Fibroblast of mammary gland (primary cell): Measurements from ENCODE around the gene CXCL14.

ENCODE experiments used
- DNase-seq: peaks from one replicate; pipeline ENCODE4 v3.0.0-alpha.2; 2010; ENCODE audit warnings: low read depth
- H3K4me3 ChIP-seq: 2 replicates; pipeline ENCODE4 v1.5.1; 2011; ENCODE audit warnings: low read depth, mild to moderate bottlenecking, low read length, moderate library complexity; ENCODE audit not compliant: control insufficient read depth
- CTCF ChIP-seq: conservative IDR thresholded peaks from 2 replicates; pipeline ENCODE4 v1.5.1; 2011; ENCODE audit warnings: low read depth, low read length, inconsistent platforms; ENCODE audit not compliant: control insufficient read depth, insufficient read depth

Gene CXCL14

GRCh38 chr5:135605221-135605620 is 26.4 kb upstream of the CXCL14 start:
- TF ChIP-seq CTCF: no peak
- H3K4me3 ChIP-seq: no peak overlapping the region
- DNase-seq: no peak

DNA sequence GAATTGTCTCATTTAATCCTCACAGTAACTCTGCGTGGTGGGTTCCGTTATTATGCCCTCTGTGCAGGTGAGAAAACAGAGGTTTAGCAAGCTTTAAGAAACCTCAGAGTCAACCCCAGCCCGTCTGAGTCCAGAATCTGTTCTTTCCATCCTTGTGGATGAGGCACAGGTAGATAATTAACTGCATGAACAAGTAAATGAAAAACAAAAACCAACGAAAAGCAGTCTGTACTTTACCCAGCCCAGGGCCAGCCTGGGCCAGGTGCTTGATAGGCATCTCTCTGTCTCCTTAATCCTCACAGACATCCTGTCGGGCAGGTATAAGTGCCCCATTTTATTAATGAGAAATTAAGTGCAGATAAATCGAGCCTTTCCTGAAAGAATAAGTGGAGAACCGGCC is 25.3 kb upstream of the CXCL14 start:
- DNase-seq: no peak
- TF ChIP-seq CTCF: no peak
- H3K4me3 ChIP-seq: no peak overlapping the region

- TF ChIP-seq CTCF: no peak
- DNase-seq: no peak
- H3K4me3 ChIP-seq: no peak overlapping the region
Measured at GRCh38 chr5:135602882-135603721, 24.3 kb upstream of the CXCL14 start.

- DNase-seq: no peak
- no peak overlapping the region for H3K4me3 ChIP-seq
- TF ChIP-seq CTCF: no peak
Measured at GRCh38 chr5:135601466-135601865, 22.7 kb upstream of the CXCL14 start.

DNA sequence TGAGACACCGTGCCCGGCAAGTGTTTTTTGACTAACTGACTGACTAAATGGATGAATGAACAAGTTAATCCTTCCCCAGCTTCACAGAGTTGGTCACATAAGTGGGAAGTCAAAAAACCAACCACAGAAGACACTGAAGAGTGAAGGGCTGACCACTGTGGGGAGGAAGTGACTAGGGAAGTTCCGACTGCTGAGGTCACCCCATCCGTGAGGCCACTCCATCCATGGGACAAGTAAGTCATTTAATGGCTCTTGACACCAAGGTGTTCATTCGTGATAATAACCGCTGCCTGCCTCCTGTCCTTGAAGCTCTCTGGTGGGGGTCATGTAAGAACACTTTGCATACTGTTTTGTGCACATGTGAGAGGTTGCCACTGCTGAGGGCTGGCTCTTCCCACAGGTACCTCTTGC is 22.2 kb upstream of the CXCL14 start:
- H3K4me3 ChIP-seq: no peak overlapping the region
- TF ChIP-seq CTCF: no peak
- DNase-seq: no peak

GRCh38 chr5:135600152-135600570 is 21.4 kb upstream of the CXCL14 start:
- no peak for DNase-seq
- no peak overlapping the region for H3K4me3 ChIP-seq
- no peak for TF ChIP-seq CTCF

- no peak for TF ChIP-seq CTCF
- DNase-seq: no peak
- H3K4me3 ChIP-seq: no peak overlapping the region
Measured at GRCh38 chr5:135599421-135600151, 20.8 kb upstream of the CXCL14 start.
